HepG2 (cell line): ENCODE results near the gene AATF.

Source experiments
- FOXK2 ChIP-seq: fragments of 450-650 bp; IDR thresholded peaks from 2 replicates; pipeline ENCODE4 v1.6.1; 2016
- MLX ChIP-seq: IDR thresholded peaks from 2 replicates; pipeline ENCODE4 v1.6.1; 2016

DNA sequence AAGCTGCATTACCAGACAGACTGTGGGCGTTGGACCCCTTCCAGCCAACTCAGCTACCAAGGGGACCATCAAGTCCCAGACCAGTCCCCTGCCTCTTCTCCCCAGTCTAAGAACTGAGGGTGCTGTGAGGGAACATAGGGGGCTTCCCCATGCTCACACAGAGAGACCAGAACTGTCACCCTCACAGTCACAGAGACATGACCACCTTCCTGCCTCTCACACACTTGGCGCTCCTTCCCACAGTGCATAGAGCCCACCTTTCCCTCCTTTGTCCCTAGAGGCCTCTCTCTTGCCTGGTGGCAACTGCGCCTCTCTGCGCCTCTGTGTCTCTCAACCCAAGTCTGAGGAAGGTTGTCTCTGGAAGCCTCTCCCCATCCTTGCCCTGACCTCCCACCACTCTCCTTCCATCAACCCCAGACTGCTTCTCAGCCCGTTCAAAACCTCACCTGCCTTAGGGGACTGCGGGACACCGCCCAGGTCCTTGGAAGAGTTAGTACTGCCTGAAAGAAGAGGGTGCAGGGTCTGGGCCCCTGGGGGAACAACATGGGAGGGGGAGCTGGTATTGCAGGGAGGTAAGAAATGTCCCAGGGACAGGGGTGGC lies 17.6 kb upstream of the AATF start:
- TF ChIP-seq FOXK2: no peak
- TF ChIP-seq MLX: no peak
